GM12891 (cell line): ENCODE data around the gene RRP8.

Experiments
- DNase-seq: peaks from one replicate; pipeline ENCODE4 v3.0.0; 2011; ENCODE audit warnings: low spot score; ENCODE audit not compliant: insufficient read length
- FAIRE-seq: peaks from 2 replicates; lab custom pipeline; 2011; peaks lifted over from hg19 to GRCh38; lab: Jason Lieb, UNC
- PAX5 ChIP-seq: IDR thresholded peaks from 2 replicates; pipeline ENCODE4 v1.6.1; 2011; ENCODE audit warnings: low read length, moderate library complexity, mild to moderate bottlenecking; ENCODE audit not compliant: insufficient read depth, severe bottlenecking
- POLR2A ChIP-seq: IDR thresholded peaks from 2 replicates; pipeline ENCODE4 v1.6.1; 2011; ENCODE audit warnings: low read depth, low read length, control low read depth
- POLR2AphosphoS5 ChIP-seq: IDR thresholded peaks from 2 replicates; pipeline ENCODE4 v1.6.1; 2011; ENCODE audit warnings: low read depth, low read length, control low read depth
- POU2F2 ChIP-seq: IDR thresholded peaks from 2 replicates; pipeline ENCODE4 v1.6.1; 2011; ENCODE audit warnings: low read depth, mild to moderate bottlenecking, control low read depth, low read length, moderate library complexity
- SPI1 ChIP-seq: IDR thresholded peaks from 2 replicates; pipeline ENCODE4 v1.6.1; 2011; ENCODE audit warnings: low read depth, low read length, control low read depth
- TAF1 ChIP-seq: IDR thresholded peaks from 2 replicates; pipeline ENCODE4 v1.6.1; 2011; ENCODE audit warnings: low read depth, low read length, control low read depth

The RRP8 gene

DNA sequence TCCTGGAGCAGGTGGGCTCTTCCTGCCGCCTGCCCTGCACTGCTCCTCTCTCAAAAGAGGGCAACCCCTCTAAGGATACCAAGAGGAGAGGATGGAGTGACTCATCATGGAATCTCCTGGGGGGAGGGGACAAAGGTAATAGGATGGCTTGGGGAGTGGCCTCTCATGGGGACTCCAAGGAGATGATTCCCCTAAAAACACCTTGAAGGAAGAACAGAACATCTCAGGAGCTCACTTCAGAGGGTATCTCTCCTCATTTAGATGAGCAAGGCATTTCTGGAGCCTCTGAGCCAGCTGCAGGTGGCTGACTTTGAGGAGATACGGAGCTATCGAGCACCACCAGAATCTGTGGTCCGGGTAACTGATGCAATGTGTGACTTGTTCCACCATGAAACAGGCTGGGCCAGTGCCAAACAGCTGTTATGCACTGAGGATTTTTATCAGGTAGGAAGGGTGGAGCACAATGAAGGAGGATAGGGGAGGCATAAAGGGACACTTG is 40.2 kb downstream of the RRP8 start:
- no peak for FAIRE-seq

DNA sequence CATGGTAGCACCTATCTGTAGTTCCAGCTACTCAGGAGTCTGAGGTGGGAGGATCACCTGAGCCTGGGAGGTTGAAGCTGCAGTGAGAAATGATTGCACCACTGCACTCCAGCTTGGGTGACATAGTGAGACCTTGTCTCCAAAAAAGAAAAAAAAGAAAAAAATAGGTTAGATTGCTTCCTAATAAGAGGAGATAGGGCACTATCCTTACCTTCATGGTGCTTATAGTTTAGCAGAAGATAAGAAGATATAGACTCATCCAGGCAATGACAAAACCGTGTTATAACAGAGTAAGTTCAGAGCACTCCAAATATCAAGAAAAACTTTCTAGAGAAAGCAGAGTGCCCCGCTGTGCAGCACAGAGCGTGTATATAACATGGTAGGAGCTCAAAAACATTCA is 42.1 kb downstream of the RRP8 start:
- TF ChIP-seq TAF1 (no peak), SPI1 (no peak), POU2F2 (no peak), POLR2A (no peak), POLR2AphosphoS5 (no peak), PAX5 (no peak)
- no peak for DNase-seq
- FAIRE-seq = no peak

More for the DNA sequence above, 40.2 kb downstream of the RRP8 start:
- no peak for TF ChIP-seq POU2F2
- no peak for TF ChIP-seq POLR2AphosphoS5
- TF ChIP-seq PAX5 = no peak
- DNase-seq = no peak

DNA sequence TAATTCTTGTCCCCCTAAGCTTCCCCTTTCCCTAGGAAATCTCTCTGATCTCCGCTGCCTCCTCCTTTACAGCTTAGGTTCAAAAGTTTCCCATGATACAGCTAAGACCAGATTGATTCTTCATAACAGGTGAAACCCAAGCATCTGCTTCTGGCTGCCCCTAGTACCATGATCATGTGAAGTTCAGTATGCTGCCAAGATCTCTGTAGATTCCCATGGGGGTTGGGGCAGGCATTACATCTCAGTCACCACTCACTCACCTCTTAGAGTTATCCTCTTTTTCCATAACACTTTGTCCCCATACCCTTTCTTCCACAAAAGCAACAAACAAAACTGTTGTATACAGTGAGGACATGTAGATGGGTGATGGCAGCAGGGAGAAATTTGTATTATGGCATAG is 44.0 kb downstream of the RRP8 start:
- TF ChIP-seq POLR2AphosphoS5 (no peak), TAF1 (no peak), POLR2A (no peak), PAX5 (no peak), POU2F2 (no peak), SPI1 (no peak)
- FAIRE-seq = no peak
- no peak for DNase-seq

DNA sequence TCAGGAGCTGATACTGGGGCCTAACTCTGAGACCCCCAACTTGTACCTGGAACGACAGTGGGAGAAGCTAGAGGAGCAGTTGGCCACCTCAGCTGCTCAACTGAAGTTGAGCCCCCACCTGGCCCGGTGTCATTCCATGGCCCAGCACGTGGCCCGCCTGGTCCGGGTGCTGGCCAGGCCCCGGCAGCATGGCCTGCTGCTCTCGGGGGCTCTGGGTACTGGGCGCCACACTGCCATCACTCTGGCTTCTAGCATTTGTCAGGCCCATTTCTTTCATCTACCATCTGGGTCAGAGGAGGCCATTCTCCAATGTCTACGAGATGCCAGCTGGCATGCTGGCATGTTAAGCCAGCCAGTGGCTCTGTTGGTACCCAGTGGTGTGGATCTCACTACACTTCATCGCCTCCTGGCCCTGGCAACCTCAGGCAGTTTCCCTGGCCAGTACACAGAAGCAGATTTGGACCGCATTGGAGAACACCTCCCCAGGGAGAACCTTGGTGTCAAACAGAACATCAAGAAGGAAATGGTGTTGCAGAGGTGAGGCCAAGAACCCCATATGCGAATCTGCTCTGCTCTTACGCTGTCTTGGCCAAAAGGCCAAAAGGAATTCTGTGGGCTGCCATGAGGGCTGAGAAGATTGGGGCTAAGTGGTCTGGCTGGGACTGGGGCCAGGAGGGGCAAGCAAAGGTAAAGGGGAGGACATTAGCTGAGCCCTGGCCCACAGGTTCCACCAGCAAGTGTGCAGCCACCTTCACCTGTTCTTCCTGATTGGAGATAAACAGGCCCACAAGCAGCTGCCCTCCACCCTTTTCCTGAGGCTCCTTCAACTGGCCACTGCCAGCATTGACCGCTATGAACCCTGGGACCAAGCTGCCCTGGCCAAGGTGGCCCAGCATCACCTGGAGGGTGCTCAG is 45.4 kb downstream of the RRP8 start:
- no peak for FAIRE-seq
- no peak for DNase-seq
- no peak for TF ChIP-seq PAX5
- no peak for TF ChIP-seq TAF1
- no peak for TF ChIP-seq POU2F2
- TF ChIP-seq POLR2A = no peak

DNA sequence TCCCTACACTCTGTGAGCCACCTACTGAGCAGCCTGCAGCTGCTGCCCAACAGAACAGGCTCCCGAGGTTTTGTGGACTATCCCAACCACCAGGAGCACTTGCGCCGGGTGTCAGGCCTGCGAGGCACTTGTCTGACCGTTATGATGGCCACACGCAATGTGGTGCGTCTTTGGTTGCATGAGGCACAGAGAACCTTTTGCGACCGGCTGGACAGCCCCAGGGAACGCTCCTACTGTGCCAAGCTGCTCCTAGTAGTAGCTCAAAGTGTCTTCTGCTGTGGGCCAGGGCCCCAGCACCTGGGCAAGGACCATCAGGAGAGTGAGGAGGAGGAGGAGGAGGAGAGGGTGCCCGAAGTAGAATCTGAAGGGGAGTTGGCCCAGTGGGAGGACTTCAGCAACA is 46.4 kb downstream of the RRP8 start:
- DNase-seq = no peak
- TF ChIP-seq POU2F2 = no peak
- no peak for TF ChIP-seq POLR2AphosphoS5
- TF ChIP-seq PAX5 = no peak
- no peak for TF ChIP-seq POLR2A
- TF ChIP-seq SPI1 = no peak
- TF ChIP-seq TAF1 = no peak
- FAIRE-seq = no peak

DNA sequence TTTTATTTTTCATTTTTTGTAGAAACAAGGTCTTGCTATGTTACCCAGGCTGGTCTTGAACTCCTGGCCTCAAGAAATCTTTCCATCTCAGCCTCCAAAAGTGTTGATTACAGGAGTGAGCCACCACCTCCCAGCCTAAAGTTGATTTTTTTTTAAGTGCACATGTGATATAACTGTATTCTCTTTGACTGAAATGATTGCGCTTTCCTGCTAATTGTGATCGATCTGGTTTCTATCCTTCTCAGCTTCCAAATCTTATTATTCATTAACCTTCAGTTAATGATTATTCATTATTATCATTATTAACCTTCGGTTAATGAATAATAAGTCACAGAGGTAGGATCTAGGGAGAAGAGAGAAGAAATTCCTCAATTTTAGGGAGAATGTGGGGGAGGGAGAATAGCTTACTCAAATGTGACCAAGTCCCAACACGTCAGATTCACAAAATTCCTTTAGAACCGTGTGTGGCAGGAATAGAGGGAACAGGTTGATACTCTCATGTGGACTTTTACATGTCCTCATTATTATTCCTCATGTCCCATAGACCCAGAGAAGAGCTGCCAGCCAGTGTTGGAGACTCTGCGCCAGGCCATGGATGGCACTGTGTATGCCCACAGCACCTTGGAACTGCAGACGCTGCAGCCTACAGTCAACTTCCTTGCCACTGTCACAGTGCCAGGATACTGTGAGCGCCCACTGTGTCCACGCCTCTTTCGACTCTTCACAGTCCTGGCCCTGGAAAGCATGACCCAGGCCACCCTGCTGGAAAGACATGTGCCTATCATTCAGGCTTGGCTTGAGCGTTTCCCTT is 47.1 kb downstream of the RRP8 start:
- TF ChIP-seq TAF1 (no peak), POU2F2 (no peak), POLR2AphosphoS5 (no peak), PAX5 (no peak), POLR2A (no peak), SPI1 (no peak)
- FAIRE-seq = no peak
- no peak for DNase-seq

DNA sequence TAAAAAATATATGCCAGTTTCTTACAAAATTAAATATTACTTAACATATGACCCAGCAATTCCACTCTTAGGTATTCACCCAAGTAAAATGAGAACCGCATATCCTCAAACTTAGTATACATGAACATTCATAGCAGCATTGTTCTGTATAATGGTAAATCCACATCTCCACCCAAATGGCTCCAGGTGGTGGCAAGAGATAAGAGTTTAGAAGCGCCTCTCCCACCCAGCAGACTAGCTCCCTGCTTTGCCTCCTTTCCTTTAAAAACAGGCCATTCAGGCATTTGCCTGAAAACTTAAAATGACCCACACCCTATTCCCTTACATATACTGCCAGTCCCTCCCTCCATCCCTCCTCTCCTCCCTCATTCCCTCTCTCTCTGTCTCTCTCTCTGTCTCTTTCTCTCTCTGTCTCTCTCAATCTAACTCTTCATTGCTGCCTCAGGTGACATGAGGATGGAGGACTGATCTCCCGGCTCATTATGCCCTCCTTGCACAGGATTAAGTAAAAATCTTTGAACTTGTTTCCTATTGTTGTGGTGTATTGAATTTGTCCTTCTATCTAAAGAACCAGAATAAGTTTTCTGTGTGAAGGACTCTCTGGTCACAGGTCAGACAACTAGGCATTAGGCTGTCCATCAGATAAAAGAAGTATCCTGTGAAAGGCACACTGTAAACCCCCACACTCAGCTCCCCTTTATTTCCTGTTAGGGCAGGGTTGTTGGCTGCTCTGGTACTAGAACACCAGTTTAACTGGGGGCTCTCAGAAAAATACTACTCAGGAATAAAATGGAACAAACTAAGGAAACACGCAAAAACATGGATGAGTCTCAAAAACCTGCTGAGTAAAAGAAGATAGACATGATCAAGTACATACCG is 48.3 kb downstream of the RRP8 start:
- DNase-seq (no peak), FAIRE-seq (no peak)
- TF ChIP-seq POU2F2 (no peak), SPI1 (no peak), TAF1 (no peak), PAX5 (no peak), POLR2AphosphoS5 (no peak), POLR2A (no peak)

DNA sequence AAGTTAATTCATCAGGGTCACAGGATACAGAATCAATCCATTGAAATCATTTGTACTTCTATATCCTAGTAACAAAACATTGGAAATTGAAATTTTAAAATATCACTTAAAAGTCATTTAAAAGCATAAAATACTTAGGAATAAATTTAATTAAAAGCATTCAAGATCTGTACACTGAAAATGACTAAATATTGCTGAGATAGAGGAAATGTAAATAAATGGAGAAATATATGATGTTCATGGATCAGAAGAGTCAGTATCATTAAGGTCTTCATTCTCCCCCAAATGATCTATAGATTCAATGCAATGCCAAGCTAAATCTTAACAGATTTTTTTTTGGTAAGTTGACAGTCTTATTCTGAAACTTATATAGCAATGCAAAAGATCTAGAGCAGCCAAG is 49.8 kb downstream of the RRP8 start:
- no peak for FAIRE-seq
- no peak for TF ChIP-seq POU2F2
- TF ChIP-seq PAX5 = no peak
- TF ChIP-seq POLR2A = no peak
- TF ChIP-seq SPI1 = no peak
- no peak for TF ChIP-seq POLR2AphosphoS5
- TF ChIP-seq TAF1 = no peak
- DNase-seq = no peak

DNA sequence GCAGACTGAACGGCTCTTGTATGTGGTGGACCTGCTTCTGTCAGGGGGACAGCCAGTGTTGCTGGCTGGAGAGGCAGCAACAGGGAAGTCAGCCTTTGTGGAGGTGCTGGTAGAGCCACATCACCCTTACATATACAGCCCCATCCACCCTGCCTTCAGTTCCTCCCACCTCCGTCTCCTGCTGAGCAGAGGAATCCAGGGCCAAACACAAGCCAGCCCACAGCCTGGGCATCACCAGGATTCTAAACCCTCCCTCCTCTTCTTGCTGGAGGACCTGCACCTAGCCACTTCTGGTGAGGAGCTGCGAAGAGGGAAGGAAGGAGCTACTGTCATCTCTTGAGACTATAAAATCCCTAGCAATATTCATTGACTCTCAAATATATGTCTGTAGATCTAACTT is 54.8 kb downstream of the RRP8 start:
- no peak for DNase-seq
- FAIRE-seq = no peak
- TF ChIP-seq SPI1 (no peak), POU2F2 (no peak), POLR2A (no peak), TAF1 (no peak), PAX5 (no peak), POLR2AphosphoS5 (no peak)

DNA sequence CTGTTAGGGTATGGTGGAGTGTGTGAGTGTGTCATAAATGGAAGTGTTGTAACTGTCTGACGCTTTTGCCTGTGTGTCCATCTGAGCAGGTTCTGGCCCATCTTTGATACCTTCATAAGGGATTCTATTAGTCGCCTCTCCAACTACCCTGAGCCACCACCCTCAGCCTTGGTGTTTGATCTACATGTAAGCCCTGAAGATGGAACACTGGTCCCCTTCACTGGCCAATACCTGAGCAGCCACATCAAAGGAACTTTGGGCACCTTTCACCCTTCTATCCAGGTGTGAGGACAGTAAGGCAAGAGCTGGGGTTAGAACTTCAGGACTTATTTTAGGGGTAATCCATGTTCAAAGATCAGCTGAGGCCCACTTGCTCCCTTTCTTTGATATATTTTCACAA is 55.3 kb downstream of the RRP8 start:
- FAIRE-seq (no peak), DNase-seq (no peak)
- TF ChIP-seq PAX5 = no peak
- TF ChIP-seq SPI1 = no peak
- no peak for TF ChIP-seq POLR2A
- no peak for TF ChIP-seq POU2F2
- no peak for TF ChIP-seq TAF1
- no peak for TF ChIP-seq POLR2AphosphoS5
